HepG2 (cell line): ENCODE results near the gene ETV5. TPM values are rescaled to one million over a fixed set of nuclear protein-coding genes. Genes with fewer than 3 reads are reported as not detected.
A peak's percentile ranks its signal among the peaks of the same experiment; 100 is the strongest.

Source experiments
- GATAD2A ChIP-seq: IDR thresholded peaks from 2 replicates; pipeline ENCODE4 v1.6.1; 2016
- HDAC6 ChIP-seq: fragments of 200-600 bp; sonication (generic); IDR thresholded peaks from 2 replicates; pipeline ENCODE4 v1.7.0; 2017; ENCODE audit warnings: mild to moderate bottlenecking, antibody characterized with exemption, low read length, low read depth
- HNF4A ChIP-seq: sonication (generic); formaldehyde crosslinking; IDR thresholded peaks from 2 replicates; pipeline ENCODE4 v1.4.0; 2020; ENCODE audit warnings: missing genetic modification reagents
- RBFOX2 ChIP-seq: fragments of 200-400 bp; formaldehyde crosslinking; IDR thresholded peaks from 2 replicates; pipeline ENCODE4 v1.6.1; 2017; ENCODE audit warnings: low read depth, mild to moderate bottlenecking, low read length
- RXRA ChIP-seq: sonication (generic); formaldehyde crosslinking; IDR thresholded peaks from 2 replicates; pipeline ENCODE4 v1.5.1; 2020; ENCODE audit warnings: missing genetic modification reagents
- SOX5 ChIP-seq: IDR thresholded peaks from 2 replicates; pipeline ENCODE4 v1.6.1; 2016; ENCODE audit warnings: borderline replicate concordance
- SRY ChIP-seq: sonication (generic); formaldehyde crosslinking; IDR thresholded peaks from 2 replicates; pipeline ENCODE4 v1.8.0; 2022; ENCODE audit warnings: mild to moderate bottlenecking, missing genetic modification reagents
- THAP11 ChIP-seq: IDR thresholded peaks from 2 replicates; pipeline ENCODE4 v1.6.1; 2016; ENCODE audit warnings: missing biosample characterization, missing genetic modification reagents
- TMF1 ChIP-seq: sonication (generic); formaldehyde crosslinking; IDR thresholded peaks from 2 replicates; pipeline ENCODE4 v1.8.1; 2022; ENCODE audit warnings: low read depth, missing genetic modification reagents
- ZNF160 ChIP-seq: sonication (generic); formaldehyde crosslinking; IDR thresholded peaks from 2 replicates; pipeline ENCODE4 v1.8.0; 2022; ENCODE audit warnings: mild to moderate bottlenecking, inconsistent platforms, missing genetic modification reagents
- ZNF549 ChIP-seq: sonication (generic); formaldehyde crosslinking; IDR thresholded peaks from 2 replicates; pipeline ENCODE4 v1.5.0; 2020; ENCODE audit warnings: missing genetic modification reagents
- ZNF598 ChIP-seq: sonication (generic); formaldehyde crosslinking; IDR thresholded peaks from 2 replicates; pipeline ENCODE4 v1.5.1; 2020; ENCODE audit warnings: mild to moderate bottlenecking, missing genetic modification reagents, borderline replicate concordance
- ZNF772 ChIP-seq: sonication (generic); formaldehyde crosslinking; IDR thresholded peaks from 2 replicates; pipeline ENCODE4 v1.5.0; 2020; ENCODE audit warnings: mild to moderate bottlenecking, missing genetic modification reagents
- polyA plus RNA-seq, 8 experiments: library from polyadenylated mRNA; depleted of rRNA in 3 of 8; stranded (reverse) in 7 of 8; unstranded in 1 of 8; fragments of >200 nt; fragmentation: Illumina TruSeq in 4 of 8; extraction: Trizol in 4 of 8; gene quantifications; 2 replicates each; pipeline versions ENCODE4 v1.2.1 to v1.2.3, GENCODE V29; 2011 to 2016; ENCODE audit warnings: low read depth in 4 of 8, missing spikeins in 1 of 8, mixed read lengths in 1 of 8; ENCODE audit not compliant: insufficient read depth in 1 of 8
- total RNA-seq, 5 experiments: library from RNA; depleted of rRNA; stranded (reverse); fragments of >200 nt; fragmentation: Illumina TruSeq; extraction: Trizol; gene quantifications; 2 replicates each; pipeline ENCODE4 v1.2.3, GENCODE V29; 2016; ENCODE audit warnings: low read depth in 1 of 5
- TF ChIP-seq, protein P1 (sequence below): sonication (generic); formaldehyde crosslinking; IDR thresholded peaks from 2 replicates; pipeline ENCODE4 v1.4.0; 2020; ENCODE audit warnings: low read depth, mild to moderate bottlenecking, missing genetic modification reagents
- TF ChIP-seq, protein P2 (sequence below): IDR thresholded peaks from 2 replicates; pipeline ENCODE4 v1.6.1; 2012; ENCODE audit warnings: inconsistent platforms
- TF ChIP-seq, protein P3 (sequence below): sonication (generic); formaldehyde crosslinking; IDR thresholded peaks from 2 replicates; pipeline ENCODE4 v1.4.0; 2020; ENCODE audit warnings: mild to moderate bottlenecking, missing genetic modification reagents
- TF ChIP-seq, protein P4 (sequence below): sonication (generic); formaldehyde crosslinking; IDR thresholded peaks from 2 replicates; pipeline ENCODE4 v1.4.0; 2020; ENCODE audit warnings: missing genetic modification reagents, mild to moderate bottlenecking, borderline replicate concordance
- TF ChIP-seq, protein P5 (sequence below), 2 experiments: sonication (generic) in 1 of 2; formaldehyde crosslinking in 1 of 2; IDR thresholded peaks; 2 replicates each; pipeline versions ENCODE4 v1.4.0 to v1.6.1; 2018 to 2020; ENCODE audit warnings: missing genetic modification reagents in 2 of 2, borderline replicate concordance in 1 of 2, low read depth in 1 of 2, mild to moderate bottlenecking in 1 of 2, missing biosample characterization in 1 of 2
- TF ChIP-seq, protein P6 (sequence below): sonication (generic); formaldehyde crosslinking; IDR thresholded peaks from 2 replicates; pipeline ENCODE4 v1.5.1; 2020; ENCODE audit warnings: missing genetic modification reagents, mild to moderate bottlenecking, borderline replicate concordance

The ETV5 gene
- total and polyA plus RNA-seq, 2 of the 13 experiments (the other 11 are each of a cell fraction or from before 2014, with no cell fraction given): 52.9 to 57.2 TPM

DNA sequence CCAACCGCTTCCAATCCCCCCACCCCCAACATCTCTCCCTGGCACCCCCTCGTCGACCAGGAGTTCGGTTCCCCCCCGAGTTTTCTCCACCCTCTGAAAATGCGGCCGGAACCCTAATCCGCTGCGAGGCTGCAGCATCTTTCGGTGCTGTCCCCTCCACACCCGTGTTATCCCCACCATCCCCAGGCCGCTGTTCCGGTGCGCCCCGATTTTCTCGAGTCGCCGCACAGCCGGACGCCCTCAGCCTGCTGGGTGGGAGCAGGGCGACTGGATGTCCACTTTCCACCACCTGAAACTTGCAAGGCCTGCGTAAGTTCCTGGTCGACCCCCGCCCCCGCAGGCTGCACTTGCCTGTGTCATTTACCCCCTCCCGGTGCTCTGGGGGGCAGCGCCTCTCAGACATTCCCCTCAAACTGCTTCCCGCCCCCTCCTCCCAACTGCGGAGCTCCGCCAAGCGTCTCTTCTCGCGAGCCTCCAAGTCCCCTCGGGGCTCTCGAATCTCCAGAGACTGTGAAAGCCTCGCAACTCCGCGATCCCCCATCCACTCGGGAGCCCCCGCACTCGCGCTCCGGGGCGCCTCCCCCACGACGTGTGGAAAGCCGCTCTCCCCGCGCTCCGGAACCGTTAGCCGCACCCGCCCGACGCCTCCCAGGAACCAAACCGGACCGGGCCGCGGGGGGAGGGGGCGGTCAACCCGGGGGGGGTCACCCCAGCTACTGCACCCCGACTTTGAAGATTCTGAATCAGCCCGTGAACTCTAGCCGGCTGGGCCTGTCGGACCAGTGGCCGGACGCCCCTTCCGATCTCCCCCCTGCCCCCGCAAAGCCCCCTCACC is 566 bp downstream of the ETV5 start (continued):
- TF ChIP-seq, protein P1, sequence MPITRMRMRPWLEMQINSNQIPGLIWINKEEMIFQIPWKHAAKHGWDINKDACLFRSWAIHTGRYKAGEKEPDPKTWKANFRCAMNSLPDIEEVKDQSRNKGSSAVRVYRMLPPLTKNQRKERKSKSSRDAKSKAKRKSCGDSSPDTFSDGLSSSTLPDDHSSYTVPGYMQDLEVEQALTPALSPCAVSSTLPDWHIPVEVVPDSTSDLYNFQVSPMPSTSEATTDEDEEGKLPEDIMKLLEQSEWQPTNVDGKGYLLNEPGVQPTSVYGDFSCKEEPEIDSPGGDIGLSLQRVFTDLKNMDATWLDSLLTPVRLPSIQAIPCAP (CRISPR knock-in tag): no peak
- TF ChIP-seq RXRA (CRISPR knock-in tag) (no peak), ZNF772 (CRISPR knock-in tag) (no peak), TMF1 (CRISPR knock-in tag) (no peak), GATAD2A (CRISPR knock-in tag) (no peak), HNF4A (CRISPR knock-in tag) (no peak), ZNF598 (no peak), HDAC6 (no peak), SOX5 (CRISPR knock-in tag) (no peak), THAP11 (CRISPR knock-in tag) (0 out of 2 replicates have a peak, but pooled peaks have one; percentile 3), SRY (CRISPR knock-in tag) (peak; percentile 42; the same call in 1 of the 2 replicates), ZNF160 (no peak), RBFOX2 (no peak), ZNF549 (CRISPR knock-in tag) (no peak)
- TF ChIP-seq, protein P2, sequence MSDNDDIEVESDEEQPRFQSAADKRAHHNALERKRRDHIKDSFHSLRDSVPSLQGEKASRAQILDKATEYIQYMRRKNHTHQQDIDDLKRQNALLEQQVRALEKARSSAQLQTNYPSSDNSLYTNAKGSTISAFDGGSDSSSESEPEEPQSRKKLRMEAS: no peak
- TF ChIP-seq, protein P3, sequence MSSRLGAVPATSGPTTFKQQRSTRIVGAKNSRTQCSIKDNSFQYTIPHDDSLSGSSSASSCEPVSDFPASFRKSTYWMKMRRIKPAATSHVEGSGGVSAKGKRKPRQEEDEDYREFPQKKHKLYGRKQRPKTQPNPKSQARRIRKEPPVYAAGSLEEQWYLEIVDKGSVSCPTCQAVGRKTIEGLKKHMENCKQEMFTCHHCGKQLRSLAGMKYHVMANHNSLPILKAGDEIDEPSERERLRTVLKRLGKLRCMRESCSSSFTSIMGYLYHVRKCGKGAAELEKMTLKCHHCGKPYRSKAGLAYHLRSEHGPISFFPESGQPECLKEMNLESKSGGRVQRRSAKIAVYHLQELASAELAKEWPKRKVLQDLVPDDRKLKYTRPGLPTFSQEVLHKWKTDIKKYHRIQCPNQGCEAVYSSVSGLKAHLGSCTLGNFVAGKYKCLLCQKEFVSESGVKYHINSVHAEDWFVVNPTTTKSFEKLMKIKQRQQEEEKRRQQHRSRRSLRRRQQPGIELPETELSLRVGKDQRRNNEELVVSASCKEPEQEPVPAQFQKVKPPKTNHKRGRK: 0 out of 2 replicates have a peak, but pooled peaks have one; percentile 53
- TF ChIP-seq, protein P4, sequence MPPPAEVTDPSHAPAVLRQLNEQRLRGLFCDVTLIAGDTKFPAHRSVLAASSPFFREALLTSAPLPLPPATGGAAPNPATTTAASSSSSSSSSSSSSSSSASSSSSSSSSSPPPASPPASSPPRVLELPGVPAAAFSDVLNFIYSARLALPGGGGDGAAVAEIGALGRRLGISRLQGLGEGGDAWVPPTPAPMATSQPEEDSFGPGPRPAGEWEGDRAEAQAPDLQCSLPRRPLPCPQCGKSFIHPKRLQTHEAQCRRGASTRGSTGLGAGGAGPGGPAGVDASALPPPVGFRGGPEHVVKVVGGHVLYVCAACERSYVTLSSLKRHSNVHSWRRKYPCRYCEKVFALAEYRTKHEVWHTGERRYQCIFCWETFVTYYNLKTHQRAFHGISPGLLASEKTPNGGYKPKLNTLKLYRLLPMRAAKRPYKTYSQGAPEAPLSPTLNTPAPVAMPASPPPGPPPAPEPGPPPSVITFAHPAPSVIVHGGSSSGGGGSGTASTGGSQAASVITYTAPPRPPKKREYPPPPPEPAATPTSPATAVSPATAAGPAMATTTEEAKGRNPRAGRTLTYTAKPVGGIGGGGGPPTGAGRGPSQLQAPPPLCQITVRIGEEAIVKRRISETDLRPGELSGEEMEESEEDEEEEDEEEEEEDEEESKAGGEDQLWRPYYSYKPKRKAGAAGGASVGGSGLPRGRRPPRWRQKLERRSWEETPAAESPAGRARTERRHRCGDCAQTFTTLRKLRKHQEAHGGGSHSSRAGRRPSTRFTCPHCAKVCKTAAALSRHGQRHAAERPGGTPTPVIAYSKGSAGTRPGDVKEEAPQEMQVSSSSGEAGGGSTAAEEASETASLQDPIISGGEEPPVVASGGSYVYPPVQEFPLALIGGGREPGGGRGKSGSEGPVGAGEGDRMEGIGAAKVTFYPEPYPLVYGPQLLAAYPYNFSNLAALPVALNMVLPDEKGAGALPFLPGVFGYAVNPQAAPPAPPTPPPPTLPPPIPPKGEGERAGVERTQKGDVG: no peak
- TF ChIP-seq, protein P5, sequence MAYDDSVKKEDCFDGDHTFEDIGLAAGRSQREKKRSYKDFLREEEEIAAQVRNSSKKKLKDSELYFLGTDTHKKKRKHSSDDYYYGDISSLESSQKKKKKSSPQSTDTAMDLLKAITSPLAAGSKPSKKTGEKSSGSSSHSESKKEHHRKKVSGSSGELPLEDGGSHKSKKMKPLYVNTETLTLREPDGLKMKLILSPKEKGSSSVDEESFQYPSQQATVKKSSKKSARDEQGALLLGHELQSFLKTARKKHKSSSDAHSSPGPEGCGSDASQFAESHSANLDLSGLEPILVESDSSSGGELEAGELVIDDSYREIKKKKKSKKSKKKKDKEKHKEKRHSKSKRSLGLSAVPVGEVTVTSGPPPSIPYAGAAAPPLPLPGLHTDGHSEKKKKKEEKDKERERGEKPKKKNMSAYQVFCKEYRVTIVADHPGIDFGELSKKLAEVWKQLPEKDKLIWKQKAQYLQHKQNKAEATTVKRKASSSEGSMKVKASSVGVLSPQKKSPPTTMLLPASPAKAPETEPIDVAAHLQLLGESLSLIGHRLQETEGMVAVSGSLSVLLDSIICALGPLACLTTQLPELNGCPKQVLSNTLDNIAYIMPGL (CRISPR knock-in tag; IDR thresholded peaks at IDR 0.05; ENCODE audit: borderline replicate concordance in 1 of 2, low read depth in 1 of 2): peak in 1 of 2 experiments; percentile 61; a peak in 2 of 4 replicates
- TF ChIP-seq, protein P6, sequence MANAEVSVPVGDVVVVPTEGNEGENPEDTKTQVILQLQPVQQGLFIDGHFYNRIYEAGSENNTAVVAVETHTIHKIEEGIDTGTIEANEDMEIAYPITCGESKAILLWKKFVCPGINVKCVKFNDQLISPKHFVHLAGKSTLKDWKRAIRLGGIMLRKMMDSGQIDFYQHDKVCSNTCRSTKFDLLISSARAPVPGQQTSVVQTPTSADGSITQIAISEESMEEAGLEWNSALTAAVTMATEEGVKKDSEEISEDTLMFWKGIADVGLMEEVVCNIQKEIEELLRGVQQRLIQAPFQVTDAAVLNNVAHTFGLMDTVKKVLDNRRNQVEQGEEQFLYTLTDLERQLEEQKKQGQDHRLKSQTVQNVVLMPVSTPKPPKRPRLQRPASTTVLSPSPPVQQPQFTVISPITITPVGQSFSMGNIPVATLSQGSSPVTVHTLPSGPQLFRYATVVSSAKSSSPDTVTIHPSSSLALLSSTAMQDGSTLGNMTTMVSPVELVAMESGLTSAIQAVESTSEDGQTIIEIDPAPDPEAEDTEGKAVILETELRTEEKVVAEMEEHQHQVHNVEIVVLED (CRISPR knock-in tag): no peak
